Measurements from ENCODE around the gene VPS37D. TPM values are rescaled to one million over a fixed set of nuclear protein-coding genes. Genes with fewer than 3 reads are reported as not detected.
"Not testable (repeated sequence)": the region's sequence is repeated elsewhere in the genome, so short reads cannot be mapped to it uniquely, and the experiment has no call there.

VPS37D gene
- total RNA-seq, 2 donors from 2014 or later = 6.1 to 9.1 TPM

DNA sequence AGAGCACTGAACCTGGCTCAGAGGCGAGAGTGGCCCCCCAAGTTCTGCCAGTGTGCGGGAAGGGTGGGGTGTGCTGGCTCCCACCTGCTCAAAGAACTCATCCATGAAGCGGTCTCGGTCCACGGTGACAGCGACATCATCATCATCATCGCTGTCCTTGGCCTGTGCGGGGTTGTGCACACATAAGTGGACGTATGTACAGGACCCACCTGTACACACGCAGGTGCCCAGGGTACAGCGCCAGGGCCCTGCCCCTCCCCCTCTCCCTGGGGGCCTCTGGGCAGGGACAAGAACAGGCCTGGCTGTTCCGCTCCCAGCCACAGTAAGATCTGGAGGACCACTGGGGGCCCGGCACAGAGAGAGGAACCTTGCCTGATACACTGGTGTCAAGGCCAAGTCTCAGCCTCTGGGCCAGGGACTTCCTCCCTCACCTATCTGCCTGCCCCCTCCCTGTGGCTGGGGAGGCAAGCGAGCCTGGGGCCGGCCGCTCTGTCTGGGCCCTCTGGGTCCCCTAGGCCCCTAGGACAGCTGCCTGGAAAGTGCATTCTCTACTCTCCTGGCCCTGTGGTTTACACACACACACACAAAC, 41.4 kb downstream of the VPS37D start:
- Histone ChIP-seq H3K27ac (ENCODE audit: low read depth, low read length) (no peak overlapping the region), H3K9ac (ENCODE audit: extremely low read depth, low read length, poor library complexity, severe bottlenecking) (no peak overlapping the region), H3K9me3 (ENCODE audit: control insufficient read depth, low read length) (no peaks in the 10 kb centered on the region), H3K4me3 (ENCODE audit: low read length) (no peak overlapping the region), H3K4me1 (ENCODE audit: control insufficient read depth, insufficient read depth, low read length) (no peaks in the 10 kb centered on the region), H3K36me3 (ENCODE audit: control insufficient read depth, insufficient read depth, low read length) (peaks cover 7% of the 10 kb centered on the region), H3K27me3 (ENCODE audit: control insufficient read depth, insufficient read depth, low read length, poor library complexity, severe bottlenecking) (no peaks in the 10 kb centered on the region)
- Mint-ChIP-seq H3K9me3 (no peaks in the 10 kb centered on the region), H3K4me3 (no peak overlapping the region), H3K27me3 (ENCODE audit: insufficient read depth) (no peaks in the 10 kb centered on the region), H3K27ac (no peak overlapping the region), H3K36me3 (ENCODE audit: low read depth) (peaks cover 11% of the 10 kb centered on the region), H3K4me1 (no peaks in the 10 kb centered on the region)
- 95 to 96% methylated on average over 7 to 16 of the region's 16 CpGs for WGBS, 2 experiments (ENCODE audit: insufficient coverage in 1 of 2, insufficient read length in 1 of 2)
- no peak for DNase-seq
- TF ChIP-seq, protein P1, sequence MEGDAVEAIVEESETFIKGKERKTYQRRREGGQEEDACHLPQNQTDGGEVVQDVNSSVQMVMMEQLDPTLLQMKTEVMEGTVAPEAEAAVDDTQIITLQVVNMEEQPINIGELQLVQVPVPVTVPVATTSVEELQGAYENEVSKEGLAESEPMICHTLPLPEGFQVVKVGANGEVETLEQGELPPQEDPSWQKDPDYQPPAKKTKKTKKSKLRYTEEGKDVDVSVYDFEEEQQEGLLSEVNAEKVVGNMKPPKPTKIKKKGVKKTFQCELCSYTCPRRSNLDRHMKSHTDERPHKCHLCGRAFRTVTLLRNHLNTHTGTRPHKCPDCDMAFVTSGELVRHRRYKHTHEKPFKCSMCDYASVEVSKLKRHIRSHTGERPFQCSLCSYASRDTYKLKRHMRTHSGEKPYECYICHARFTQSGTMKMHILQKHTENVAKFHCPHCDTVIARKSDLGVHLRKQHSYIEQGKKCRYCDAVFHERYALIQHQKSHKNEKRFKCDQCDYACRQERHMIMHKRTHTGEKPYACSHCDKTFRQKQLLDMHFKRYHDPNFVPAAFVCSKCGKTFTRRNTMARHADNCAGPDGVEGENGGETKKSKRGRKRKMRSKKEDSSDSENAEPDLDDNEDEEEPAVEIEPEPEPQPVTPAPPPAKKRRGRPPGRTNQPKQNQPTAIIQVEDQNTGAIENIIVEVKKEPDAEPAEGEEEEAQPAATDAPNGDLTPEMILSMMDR (conservative IDR thresholded peaks at IDR 0.05) = no peak

DNA sequence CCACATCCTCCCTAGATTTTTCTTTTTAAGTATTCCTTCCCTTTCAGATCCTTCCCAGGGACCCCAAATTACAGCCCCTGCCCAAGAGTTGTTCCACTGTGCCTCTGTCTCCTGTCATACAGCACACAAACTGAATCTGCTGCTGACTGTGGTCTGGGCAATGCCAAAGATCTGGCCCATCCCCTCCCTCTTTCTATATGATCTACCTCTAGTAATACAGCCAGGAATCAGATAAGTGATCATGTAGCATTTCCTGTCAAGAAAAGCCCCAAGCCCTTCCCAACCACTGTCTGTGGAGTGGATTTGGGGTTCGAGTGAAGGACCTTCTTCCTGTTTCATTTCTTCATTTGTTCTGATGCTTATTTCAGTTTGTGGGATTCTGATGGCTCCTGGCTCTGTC, 45.1 kb downstream of the VPS37D start:
- Mint-ChIP-seq H3K4me3 (no peak overlapping the region), H3K36me3 (ENCODE audit: low read depth) (peaks cover 14% of the 10 kb centered on the region), H3K27me3 (ENCODE audit: insufficient read depth) (peaks cover 3% of the 10 kb centered on the region), H3K9me3 (no peaks in the 10 kb centered on the region), H3K27ac (no peak overlapping the region), H3K4me1 (no peaks in the 10 kb centered on the region)
- Histone ChIP-seq H3K27ac (ENCODE audit: low read depth, low read length) (no peak overlapping the region), H3K4me3 (ENCODE audit: low read length) (no peak overlapping the region), H3K4me1 (ENCODE audit: control insufficient read depth, insufficient read depth, low read length) (no peaks in the 10 kb centered on the region), H3K27me3 (ENCODE audit: control insufficient read depth, insufficient read depth, low read length, poor library complexity, severe bottlenecking) (no peaks in the 10 kb centered on the region), H3K9me3 (ENCODE audit: control insufficient read depth, low read length) (no peaks in the 10 kb centered on the region), H3K9ac (ENCODE audit: extremely low read depth, low read length, poor library complexity, severe bottlenecking) (no peak overlapping the region), H3K36me3 (ENCODE audit: control insufficient read depth, insufficient read depth, low read length) (no peaks in the 10 kb centered on the region)
- DNase-seq = no peak
- WGBS, 2 experiments (ENCODE audit: insufficient coverage in 1 of 2, insufficient read length in 1 of 2) = 80 to 94% methylated on average over 1 of the region's 1 CpG
- TF ChIP-seq, protein P1 (conservative IDR thresholded peaks at IDR 0.05) = no peak

DNA sequence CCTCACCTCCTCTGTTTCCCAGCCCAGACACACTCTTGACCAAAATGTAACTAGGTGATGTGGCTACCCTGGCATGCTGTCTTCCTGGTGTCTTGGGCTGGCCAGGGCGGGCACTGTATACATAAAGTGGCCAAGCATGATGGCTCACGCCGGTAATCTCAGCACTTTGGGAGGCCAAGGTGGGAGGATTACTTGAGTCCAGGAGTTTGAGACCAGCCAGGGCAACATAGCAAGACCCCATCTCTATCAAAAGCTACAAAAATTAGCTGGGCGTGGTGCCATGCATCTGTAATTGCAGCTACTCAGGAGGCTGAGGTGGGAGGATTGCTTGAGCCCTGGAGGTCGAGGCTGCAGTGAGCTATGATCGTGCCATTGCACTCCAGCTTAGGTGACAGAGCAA, 45.7 kb downstream of the VPS37D start:
- H3K4me3 Mint-ChIP-seq; H3K27me3 ChIP-seq (ENCODE audit: control insufficient read depth, insufficient read depth, low read length, poor library complexity, severe bottlenecking); H3K27ac ChIP-seq (ENCODE audit: low read depth, low read length); H3K4me1 ChIP-seq (ENCODE audit: control insufficient read depth, insufficient read depth, low read length); DNase-seq; H3K9ac ChIP-seq (ENCODE audit: extremely low read depth, low read length, poor library complexity, severe bottlenecking); H3K4me3 ChIP-seq (ENCODE audit: low read length); H3K9me3 ChIP-seq (ENCODE audit: control insufficient read depth, low read length); H3K36me3 ChIP-seq (ENCODE audit: control insufficient read depth, insufficient read depth, low read length); H3K27me3 Mint-ChIP-seq (ENCODE audit: insufficient read depth); H3K4me1 Mint-ChIP-seq; H3K27ac Mint-ChIP-seq; H3K9me3 Mint-ChIP-seq: not testable (repeated sequence)
- H3K36me3 Mint-ChIP-seq (ENCODE audit: low read depth) = peaks cover 14% of the 10 kb centered on the region
- WGBS, 2 experiments (ENCODE audit: insufficient coverage in 1 of 2, insufficient read length in 1 of 2) = 96% methylated on average over 4 to 6 of the region's 6 CpGs
